Spinal cord (tissue), 10 donors: ENCODE data around the gene ABCG4. TPM values are rescaled to one million over a fixed set of nuclear protein-coding genes. Genes with fewer than 3 reads are reported as not detected.
"Not testable (repeated sequence)": the region's sequence is repeated elsewhere in the genome, so short reads cannot be mapped to it uniquely, and the experiment has no call there.

Source experiments
- DNase-seq, 6 donors: peaks; one replicate each; pipeline versions ENCODE4 v3.0.0 to v3.0.0-alpha.2; 2013 to 2015; ENCODE audit warnings: low spot score in 6 of 6, low read depth in 4 of 6
- H3K27ac ChIP-seq: one replicate; pipeline ENCODE4 v1.5.1; 2013; ENCODE audit warnings: low read depth, low read length, control low read depth
- H3K27me3 ChIP-seq: one replicate; pipeline ENCODE4 v1.6.1; 2013; ENCODE audit warnings: low read length; ENCODE audit not compliant: control insufficient read depth, insufficient read depth
- H3K36me3 ChIP-seq: one replicate; pipeline ENCODE4 v1.6.1; 2013; ENCODE audit warnings: low read length; ENCODE audit not compliant: control insufficient read depth, insufficient read depth
- H3K4me1 ChIP-seq: one replicate; pipeline ENCODE4 v1.6.1; 2013; ENCODE audit warnings: low read length; ENCODE audit not compliant: control insufficient read depth, insufficient read depth
- H3K4me3 ChIP-seq: one replicate; pipeline ENCODE4 v1.5.1; 2013; ENCODE audit warnings: low read depth, low read length, control low read depth
- H3K9me3 ChIP-seq: one replicate; pipeline ENCODE4 v1.6.1; 2013; ENCODE audit warnings: low read length; ENCODE audit not compliant: control insufficient read depth, insufficient read depth
- WGBS: methylation state at CpG from one replicate; pipeline ENCODE4 v1.1.5; 2013; ENCODE audit warnings: missing lambda C conversion rate; ENCODE audit not compliant: insufficient coverage; 5-methylcytosine and 5-hydroxymethylcytosine counted together
- polyA plus RNA-seq, 2 donors: library from polyadenylated mRNA; unstranded; fragments of 120-200 nt; gene quantifications; one replicate each; pipeline ENCODE4 v1.2.1, GENCODE V29; 2013; ENCODE audit not compliant: insufficient read length in 2 of 2
- total RNA-seq, 2 donors: library from RNA; depleted of rRNA in 1 of 2; stranded (reverse); fragments of 120-200 nt in 1 of 2; fragments of >200 nt in 1 of 2; gene quantifications; one replicate each; pipeline versions ENCODE4 v1.2.3 to v1.2.4, GENCODE V29; 2013 to 2014
- donor health status: healthy.

ABCG4 gene
- total and polyA plus RNA-seq, 4 donors: 2.1 to 16.9 (median 8.7) TPM

GRCh38 chr11:119125821-119126220, 23.0 kb upstream of the ABCG4 start:
- WGBS: 95% methylated on average over 3 of the region's 6 CpGs
- H3K27ac ChIP-seq: no peak overlapping the region
- peaks cover 54% of the 10 kb centered on the region for H3K36me3 ChIP-seq

GRCh38 chr11:119126675-119127268, 22.1 kb upstream of the ABCG4 start:
- no peak overlapping the region for H3K4me3 ChIP-seq
- H3K27me3 ChIP-seq: no peaks in the 10 kb centered on the region
- WGBS: 65% methylated on average over 3 of the region's 5 CpGs
- no peak for DNase-seq
- H3K4me1 ChIP-seq: peaks cover 4% of the 10 kb centered on the region
- no peaks in the 10 kb centered on the region for H3K9me3 ChIP-seq
- peaks cover 64% of the 10 kb centered on the region for H3K36me3 ChIP-seq
- no peak overlapping the region for H3K27ac ChIP-seq

More at GRCh38 chr11:119125821-119126220, 23.0 kb upstream of the ABCG4 start:
- H3K4me3 ChIP-seq: no peak overlapping the region
- no peaks in the 10 kb centered on the region for H3K9me3 ChIP-seq
- no peaks in the 10 kb centered on the region for H3K27me3 ChIP-seq
- no peak for DNase-seq
- peaks cover 7% of the 10 kb centered on the region for H3K4me1 ChIP-seq

- peaks cover 71% of the 10 kb centered on the region for H3K36me3 ChIP-seq
- no peak overlapping the region for H3K4me3 ChIP-seq
- no peaks in the 10 kb centered on the region for H3K9me3 ChIP-seq
- no peak overlapping the region for H3K27ac ChIP-seq
- H3K4me1 ChIP-seq: no peaks in the 10 kb centered on the region
- 81% methylated on average over 3 of the region's 3 CpGs for WGBS
- DNase-seq: no peak
- no peaks in the 10 kb centered on the region for H3K27me3 ChIP-seq
Measured at GRCh38 chr11:119130662-119131061, 18.2 kb upstream of the ABCG4 start.

- H3K36me3 ChIP-seq: peaks cover 48% of the 10 kb centered on the region
- H3K4me3 ChIP-seq: no peak overlapping the region
- 82% methylated on average over 4 of the region's 4 CpGs for WGBS
- no peaks in the 10 kb centered on the region for H3K27me3 ChIP-seq
- H3K4me1 ChIP-seq: no peaks in the 10 kb centered on the region
- DNase-seq: no peak
- no peak overlapping the region for H3K27ac ChIP-seq
- no peaks in the 10 kb centered on the region for H3K9me3 ChIP-seq
Measured at GRCh38 chr11:119134389-119134978, 14.4 kb upstream of the ABCG4 start.

GRCh38 chr11:119139276-119139675, 9.6 kb upstream of the ABCG4 start:
- not testable (repeated sequence) for H3K27ac ChIP-seq, H3K27me3 ChIP-seq, H3K36me3 ChIP-seq, H3K9me3 ChIP-seq, DNase-seq, H3K4me1 ChIP-seq, H3K4me3 ChIP-seq
- no CpG with 5 or more reads among the region's 10 CpGs for WGBS

GRCh38 chr11:119144825-119145486, 3.9 kb upstream of the ABCG4 start:
- H3K4me1 ChIP-seq: peaks cover 21% of the 10 kb centered on the region
- H3K36me3 ChIP-seq: no peaks in the 10 kb centered on the region
- no peaks in the 10 kb centered on the region for H3K9me3 ChIP-seq
- 20% methylated on average over 2 of the region's 7 CpGs for WGBS
- peak in 2 of 6 donors; percentile 71 to 85 for DNase-seq
- H3K27me3 ChIP-seq: peaks cover 11% of the 10 kb centered on the region
- no peak overlapping the region for H3K4me3 ChIP-seq
- no peak overlapping the region for H3K27ac ChIP-seq

GRCh38 chr11:119145551-119145950, 3.3 kb upstream of the ABCG4 start:
- H3K4me3 ChIP-seq: no peak overlapping the region
- peaks cover 11% of the 10 kb centered on the region for H3K27me3 ChIP-seq
- no peaks in the 10 kb centered on the region for H3K36me3 ChIP-seq
- WGBS: 60% methylated on average over 3 of the region's 3 CpGs
- H3K27ac ChIP-seq: no peak overlapping the region
- peaks cover 24% of the 10 kb centered on the region for H3K4me1 ChIP-seq
- H3K9me3 ChIP-seq: no peaks in the 10 kb centered on the region
- no peak for DNase-seq

- Histone ChIP-seq H3K4me1 (peaks cover 31% of the 10 kb centered on the region), H3K9me3 (no peaks in the 10 kb centered on the region), H3K4me3 (no peak overlapping the region), H3K27ac (no peak overlapping the region), H3K36me3 (peaks cover 5% of the 10 kb centered on the region), H3K27me3 (peaks cover 9% of the 10 kb centered on the region)
- WGBS: 80% methylated on average over 1 of the region's 6 CpGs
- DNase-seq: no peak
Measured at GRCh38 chr11:119147604-119148333, 1.1 kb upstream of the ABCG4 start.

GRCh38 chr11:119148720-119149017, 183 bp upstream of the ABCG4 start:
- 0% methylated on average over 15 of the region's 16 CpGs for WGBS
- peaks cover 5% of the 10 kb centered on the region for H3K36me3 ChIP-seq
- no peak for DNase-seq
- H3K9me3 ChIP-seq: no peaks in the 10 kb centered on the region
- H3K4me3 ChIP-seq: peak overlapping the region; percentile 54
- peaks cover 31% of the 10 kb centered on the region for H3K4me1 ChIP-seq
- no peak overlapping the region for H3K27ac ChIP-seq
- peaks cover 9% of the 10 kb centered on the region for H3K27me3 ChIP-seq
